NCI-H345 (cell line): ENCODE measurements around the gene FAM184B.
"Not testable (repeated sequence)": the region's sequence is repeated elsewhere in the genome, so short reads cannot be mapped to it uniquely, and the experiment has no call there.

ENCODE experiments used
- DNase-seq: peaks from one replicate; lab custom pipeline; 2025; lab: John Stamatoyannopoulos, UW

Gene FAM184B

GRCh38 chr4:17718471-17718870 is 63.0 kb downstream of the FAM184B start:
- DNase-seq: no peak

GRCh38 chr4:17717301-17717700 is 64.1 kb downstream of the FAM184B start:
- no peak for DNase-seq

- DNase-seq: no peak
Measured at GRCh38 chr4:17715511-17715910, 65.9 kb downstream of the FAM184B start.

- no peak for DNase-seq
Measured at GRCh38 chr4:17713779-17714178, 67.6 kb downstream of the FAM184B start.

- DNase-seq: no peak
Measured at GRCh38 chr4:17712166-17712565, 69.3 kb downstream of the FAM184B start.

GRCh38 chr4:17711206-17711605 is 70.2 kb downstream of the FAM184B start:
- not testable (repeated sequence) for DNase-seq

- DNase-seq: no peak
Measured at GRCh38 chr4:17709763-17710068, 71.7 kb downstream of the FAM184B start.

- DNase-seq: no peak
Measured at GRCh38 chr4:17708992-17709762, 72.2 kb downstream of the FAM184B start.

GRCh38 chr4:17707671-17708070 is 73.8 kb downstream of the FAM184B start:
- DNase-seq: no peak

GRCh38 chr4:17705107-17705506 is 76.3 kb downstream of the FAM184B start:
- no peak for DNase-seq

GRCh38 chr4:17704020-17704650 is 77.3 kb downstream of the FAM184B start:
- DNase-seq: no peak

- DNase-seq: no peak
Measured at GRCh38 chr4:17702641-17703040, 78.8 kb downstream of the FAM184B start.

GRCh38 chr4:17701882-17702281 is 79.5 kb downstream of the FAM184B start:
- no peak for DNase-seq

- DNase-seq: no peak
Measured at GRCh38 chr4:17701138-17701839, 80.1 kb downstream of the FAM184B start.

GRCh38 chr4:17699380-17699779 is 82.0 kb downstream of the FAM184B start:
- DNase-seq: no peak

- DNase-seq: no peak
Measured at GRCh38 chr4:17698116-17698515, 83.3 kb downstream of the FAM184B start.

GRCh38 chr4:17695341-17695740 is 86.1 kb downstream of the FAM184B start:
- no peak for DNase-seq

GRCh38 chr4:17694552-17694951 is 86.9 kb downstream of the FAM184B start:
- no peak for DNase-seq

GRCh38 chr4:17690898-17691297 is 90.5 kb downstream of the FAM184B start:
- no peak for DNase-seq

- DNase-seq: no peak
Measured at GRCh38 chr4:17690135-17690534, 91.3 kb downstream of the FAM184B start.

- DNase-seq: no peak
Measured at GRCh38 chr4:17688011-17688441, 93.4 kb downstream of the FAM184B start.

GRCh38 chr4:17687237-17687857 is 94.1 kb downstream of the FAM184B start:
- no peak for DNase-seq

GRCh38 chr4:17684648-17685047 is 96.8 kb downstream of the FAM184B start:
- not testable (repeated sequence) for DNase-seq
